Stimulated activated CD8-positive, alpha-beta memory T cell treated with anti-CD3 and anti-CD28 coated beads, Interleukin-2, amount 100 ng/mL, for 48 hours (primary cell): ENCODE results near the gene PTGDR.

Source experiments
- DNase-seq, 2 donors: peaks; one replicate each; pipeline ENCODE4 v3.0.0-alpha.2; 2020; ENCODE audit warnings: low read depth in 2 of 2

The PTGDR gene

DNA sequence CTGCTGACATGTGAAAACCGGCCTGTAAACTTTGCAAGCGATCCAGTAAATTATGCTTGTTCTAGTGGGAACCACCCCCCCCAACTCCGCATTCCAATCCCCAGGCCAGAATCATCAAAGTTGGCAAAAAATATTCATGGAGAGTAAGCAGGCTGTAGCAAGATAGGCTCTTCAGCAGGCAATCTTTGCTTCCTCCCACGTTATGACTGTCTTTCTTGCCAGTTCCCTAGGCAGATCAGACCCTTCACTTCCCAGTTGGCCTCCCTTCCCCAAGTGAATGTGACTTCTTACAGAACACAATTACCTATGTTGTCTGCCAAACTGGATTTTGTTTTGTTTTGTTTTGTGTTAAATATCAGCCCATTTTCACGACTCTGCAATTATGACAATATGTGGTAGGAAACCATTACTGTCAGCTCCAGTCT lies 45.4 kb downstream of the PTGDR start:
- DNase-seq, result no peak

DNA sequence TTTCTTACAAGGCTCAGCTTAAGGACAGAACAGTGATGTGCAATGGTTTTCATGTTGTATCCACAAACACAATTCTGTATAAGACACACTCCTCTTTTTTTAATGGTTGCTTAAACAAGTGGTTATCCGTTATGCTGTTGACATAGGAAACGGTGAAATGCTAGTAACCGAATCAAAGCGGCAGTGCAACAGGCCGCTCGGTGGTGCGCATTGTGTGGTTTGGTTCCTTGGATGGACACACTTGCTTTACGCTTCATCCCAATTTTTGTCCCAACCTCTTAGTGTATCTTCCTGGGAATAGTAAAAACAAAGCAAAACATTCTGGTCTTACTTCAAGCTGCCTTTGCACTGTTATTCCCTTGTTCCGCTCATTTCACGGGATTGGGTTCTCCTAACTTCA lies 46.0 kb downstream of the PTGDR start:
- no peak for DNase-seq

DNA sequence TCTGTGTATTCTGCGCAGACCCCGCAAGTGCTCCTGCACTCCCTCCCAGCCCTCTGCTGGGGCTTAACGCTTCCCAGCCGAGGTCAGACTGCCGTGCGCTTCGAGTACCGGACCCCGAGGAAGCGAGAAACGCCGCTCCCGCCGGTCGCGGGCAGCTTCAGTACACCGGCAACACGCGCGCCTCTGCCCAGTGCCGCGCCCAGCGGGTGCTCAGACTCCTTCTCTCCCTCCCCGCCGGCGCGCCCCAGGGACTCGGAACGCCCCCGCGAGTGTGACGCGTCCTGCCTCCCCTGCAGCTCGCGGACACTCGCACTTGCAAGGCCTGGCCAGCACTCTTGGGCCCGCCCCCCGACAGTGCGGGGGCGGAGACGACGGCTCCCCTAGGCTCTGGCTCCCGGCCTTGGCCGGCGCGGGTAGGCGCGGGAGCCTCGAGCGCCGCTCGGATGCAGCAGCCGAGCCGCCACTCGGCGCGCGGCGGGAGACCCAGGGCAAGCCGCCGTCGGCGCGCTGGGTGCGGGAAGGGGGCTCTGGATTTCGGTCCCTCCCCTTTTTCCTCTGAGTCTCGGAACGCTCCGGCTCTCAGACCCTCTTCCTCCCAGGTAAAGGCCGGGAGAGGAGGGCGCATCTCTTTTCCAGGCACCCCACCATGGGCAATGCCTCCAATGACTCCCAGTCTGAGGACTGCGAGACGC lies 46.6 kb downstream of the PTGDR start, which contains the start of gene PTGER2:
Gene PTGER2, plus strand, starts transcription at position 410 of the 692 bp plus-strand sequence. Its CDS starts 237 bp downstream, at position 647.
- peak; percentile 73 to 88 for DNase-seq

DNA sequence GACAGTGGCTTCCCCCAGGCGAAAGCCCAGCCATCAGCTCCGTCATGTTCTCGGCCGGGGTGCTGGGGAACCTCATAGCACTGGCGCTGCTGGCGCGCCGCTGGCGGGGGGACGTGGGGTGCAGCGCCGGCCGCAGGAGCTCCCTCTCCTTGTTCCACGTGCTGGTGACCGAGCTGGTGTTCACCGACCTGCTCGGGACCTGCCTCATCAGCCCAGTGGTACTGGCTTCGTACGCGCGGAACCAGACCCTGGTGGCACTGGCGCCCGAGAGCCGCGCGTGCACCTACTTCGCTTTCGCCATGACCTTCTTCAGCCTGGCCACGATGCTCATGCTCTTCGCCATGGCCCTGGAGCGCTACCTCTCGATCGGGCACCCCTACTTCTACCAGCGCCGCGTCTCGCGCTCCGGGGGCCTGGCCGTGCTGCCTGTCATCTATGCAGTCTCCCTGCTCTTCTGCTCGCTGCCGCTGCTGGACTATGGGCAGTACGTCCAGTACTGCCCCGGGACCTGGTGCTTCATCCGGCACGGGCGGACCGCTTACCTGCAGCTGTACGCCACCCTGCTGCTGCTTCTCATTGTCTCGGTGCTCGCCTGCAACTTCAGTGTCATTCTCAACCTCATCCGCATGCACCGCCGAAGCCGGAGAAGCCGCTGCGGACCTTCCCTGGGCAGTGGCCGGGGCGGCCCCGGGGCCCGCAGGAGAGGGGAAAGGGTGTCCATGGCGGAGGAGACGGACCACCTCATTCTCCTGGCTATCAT lies 47.3 kb downstream of the PTGDR start:
- DNase-seq, result peak in 1 of 2 donors; percentile 26

DNA sequence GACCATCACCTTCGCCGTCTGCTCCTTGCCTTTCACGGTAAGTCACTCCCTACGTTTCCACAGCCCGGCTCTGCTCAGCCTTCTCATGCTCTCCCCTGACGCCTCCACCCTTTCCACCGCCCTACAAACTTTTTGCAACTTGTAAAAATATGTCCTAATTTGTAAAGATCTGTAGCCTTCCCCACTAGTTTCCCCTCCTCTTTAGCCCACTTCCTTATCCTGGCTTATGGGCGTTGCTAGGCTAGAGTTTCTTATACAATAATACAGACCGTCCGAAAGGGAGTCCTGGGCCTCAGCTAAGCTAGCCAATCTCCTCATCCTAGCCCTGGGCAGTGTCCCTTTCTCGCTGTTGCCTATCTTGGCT lies 47.8 kb downstream of the PTGDR start:
- DNase-seq, result no peak

DNA sequence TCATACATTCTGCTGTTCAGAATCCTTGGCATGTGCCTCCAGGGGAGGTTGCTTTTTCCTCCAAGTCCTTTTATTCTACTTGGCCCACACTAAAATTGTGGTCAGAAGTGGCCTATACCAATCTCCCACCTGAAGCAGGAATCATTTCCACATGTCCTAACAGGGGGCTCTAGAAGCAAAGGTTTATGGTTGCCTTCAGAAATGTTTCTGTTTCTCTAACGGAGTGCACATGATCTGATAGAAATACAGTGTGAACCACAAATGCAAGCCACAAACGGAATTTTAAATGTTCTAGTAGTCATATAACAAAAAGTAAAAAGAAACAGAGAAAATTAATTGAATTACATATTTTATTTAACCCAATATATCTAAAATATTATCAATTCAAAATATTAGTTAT lies 50.6 kb downstream of the PTGDR start:
- no peak for DNase-seq

DNA sequence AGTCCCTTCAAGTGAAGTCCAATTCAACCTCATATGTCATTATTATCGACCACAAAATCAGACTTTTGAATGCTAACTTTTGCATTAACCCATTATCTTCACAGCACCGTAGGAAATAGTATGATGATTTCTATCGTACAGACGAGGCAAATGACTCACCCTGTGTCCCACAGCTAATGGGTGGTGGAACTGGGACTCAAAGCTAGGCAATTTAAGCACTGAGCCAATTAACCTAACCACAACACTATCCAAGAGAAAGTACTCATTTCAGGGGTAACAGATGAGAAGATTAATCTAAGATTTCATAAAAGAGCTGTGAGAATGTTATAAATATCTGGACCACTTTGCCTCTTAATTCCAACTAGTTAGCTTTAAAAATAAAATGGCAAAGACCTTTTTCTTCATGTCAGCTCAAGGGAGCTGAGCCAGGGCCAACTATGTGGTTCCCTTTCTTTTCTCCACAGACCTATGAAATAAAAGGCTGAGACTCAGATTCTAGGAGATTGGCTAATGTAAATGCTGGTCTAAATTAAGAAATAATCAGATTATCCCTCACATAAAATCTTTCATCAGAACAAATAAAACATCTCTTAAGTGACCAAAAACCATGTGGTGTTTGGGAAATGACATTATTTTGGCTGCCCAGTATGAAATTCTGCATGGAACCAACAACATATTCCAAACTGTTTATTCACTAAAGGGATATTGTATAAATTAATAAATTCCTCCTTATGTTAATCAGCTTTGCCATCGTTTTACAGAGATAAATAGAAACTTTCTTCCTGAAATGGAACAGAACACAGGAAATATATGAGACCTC lies 51.5 kb downstream of the PTGDR start:
- no peak for DNase-seq

DNA sequence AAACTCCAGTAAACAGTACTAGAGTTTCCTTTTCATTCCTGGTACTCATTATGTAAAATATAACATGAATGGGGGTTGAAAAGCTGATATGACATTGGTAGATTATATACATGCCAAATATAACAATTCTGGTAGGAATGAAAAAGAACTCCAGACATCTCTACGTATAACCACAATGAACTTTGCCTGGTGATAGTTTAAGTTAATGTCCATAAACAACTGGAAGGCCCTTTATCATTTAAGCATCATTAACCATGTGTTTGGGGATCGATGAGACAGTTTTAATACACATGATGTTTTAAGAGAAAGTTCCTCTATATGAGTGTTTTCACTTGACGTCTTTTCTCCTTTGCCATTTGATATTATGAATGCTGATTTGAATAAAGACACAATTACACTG lies 52.4 kb downstream of the PTGDR start:
- no peak for DNase-seq

DNA sequence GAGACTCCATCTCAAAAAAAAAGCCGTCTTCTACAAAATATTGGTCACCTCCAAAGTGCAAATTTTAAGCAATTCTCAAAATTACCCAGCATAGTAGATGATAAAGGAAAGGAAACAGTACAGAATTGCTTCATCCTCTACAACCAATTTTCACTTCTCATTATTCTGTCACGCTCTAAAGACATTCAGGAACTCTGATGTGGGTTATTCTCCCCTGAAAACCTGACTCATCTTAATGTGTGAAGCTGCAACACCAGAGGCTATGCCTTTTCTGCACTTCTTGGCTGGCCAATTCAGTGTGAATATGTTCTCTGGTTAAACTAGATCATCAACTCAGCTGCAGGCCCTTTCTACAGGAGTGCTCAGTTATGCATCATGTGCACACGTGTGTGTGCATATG lies 57.6 kb downstream of the PTGDR start:
- no peak for DNase-seq

DNA sequence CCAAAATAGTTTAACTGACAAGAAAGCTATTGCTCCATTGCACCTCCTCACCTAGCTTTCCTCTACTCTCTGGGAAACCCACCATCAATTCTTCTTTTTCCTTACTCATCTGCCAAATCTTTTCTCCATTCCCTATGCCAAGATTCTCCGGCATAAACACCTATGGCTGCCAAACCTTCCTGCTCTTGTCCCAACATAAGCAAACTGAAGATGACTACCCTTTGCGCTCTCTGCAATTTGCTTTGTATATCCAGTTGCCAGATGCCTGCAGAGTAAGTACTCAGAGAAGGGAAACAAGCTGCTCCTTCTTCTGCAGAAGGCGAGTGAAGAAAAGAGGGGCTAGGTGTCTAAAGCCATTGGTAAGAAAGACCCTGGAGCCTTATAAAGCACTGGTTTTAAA lies 58.1 kb downstream of the PTGDR start:
- no peak for DNase-seq
